GM18505 (cell line): ENCODE results near the gene DNAJB14.
"Not testable (repeated sequence)": the region's sequence is repeated elsewhere in the genome, so short reads cannot be mapped to it uniquely, and the experiment has no call there.

Experiments
- ATAC-seq: cut with Tn5 transposase; IDR thresholded peaks from one replicate; pipeline ENCODE4 v1.9.1; 2021; ENCODE audit not compliant: unreplicated experiment
- POLR2A ChIP-seq: IDR thresholded peaks from 4 replicates; pipeline ENCODE4 v1.6.1; 2011; ENCODE audit warnings: borderline replicate concordance; ENCODE audit not compliant: insufficient read depth, insufficient read length; ENCODE audit errors: extremely low read depth

DNAJB14 gene

DNA sequence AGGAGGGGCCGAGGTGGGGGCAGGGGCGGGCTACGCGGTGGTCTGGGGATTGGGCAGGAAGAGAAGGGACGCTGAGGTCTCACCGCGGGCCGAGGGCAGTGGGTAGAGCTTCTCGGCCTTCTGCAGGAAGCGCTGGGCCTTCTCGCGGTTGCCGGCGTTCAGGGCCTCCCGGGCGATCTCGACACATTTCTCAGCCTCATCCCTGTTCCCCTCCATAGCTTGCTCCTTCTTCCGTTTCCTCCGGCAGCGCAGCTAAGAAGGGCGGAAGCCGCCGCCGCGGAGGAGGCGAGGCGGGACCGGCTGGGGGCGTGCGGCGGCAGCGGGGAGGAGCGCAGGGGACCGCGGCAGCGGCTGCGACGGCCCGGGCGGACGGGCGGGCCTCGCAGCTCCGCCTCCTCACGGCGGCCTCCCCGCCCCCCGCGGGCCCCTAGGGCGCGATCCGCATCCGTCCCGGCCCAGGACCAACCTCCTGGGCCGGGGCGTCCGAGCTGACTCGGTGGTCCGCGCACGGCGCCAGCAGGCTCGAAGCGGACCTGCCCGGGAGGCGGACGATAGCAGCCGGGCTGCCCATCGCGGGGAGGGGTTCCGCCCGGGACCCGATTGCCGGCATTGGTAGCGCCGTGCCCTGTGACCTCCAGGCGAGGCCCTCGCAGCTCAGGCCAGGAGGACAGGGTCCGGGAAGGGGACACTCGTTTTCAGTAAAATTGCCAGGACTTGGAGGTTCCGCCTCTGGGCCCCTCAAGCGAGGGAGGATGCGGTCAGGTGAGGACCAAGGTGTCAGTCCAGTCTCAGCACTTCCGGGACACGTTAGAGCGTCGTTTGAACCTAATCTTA, at the start of gene DNAJB14:
Gene DNAJB14, minus strand, starts transcription at position 263 of the 834 bp plus-strand sequence. Its CDS starts 47 bp downstream, at position 216.
- TF ChIP-seq POLR2A: peak; percentile 79
- ATAC-seq: peak; percentile 44

DNA sequence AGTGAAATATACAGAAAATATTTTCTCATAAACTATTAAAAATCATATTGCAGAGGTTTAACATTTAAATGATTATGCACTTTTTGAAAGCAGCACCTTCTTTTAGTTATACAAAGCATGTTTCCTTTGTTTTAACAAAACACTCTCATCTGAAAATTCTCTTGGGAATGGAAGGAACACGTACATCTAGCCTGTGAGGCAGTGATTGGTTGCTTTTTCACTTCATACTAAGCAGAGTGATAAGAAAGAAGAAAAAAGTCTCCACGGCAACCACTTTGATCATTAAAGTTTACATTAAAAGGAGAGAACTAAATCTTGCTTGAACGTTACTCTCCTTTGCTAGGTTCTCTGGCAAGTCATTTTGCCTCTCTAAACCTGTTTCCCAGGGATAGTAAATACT, 45.3 kb upstream of the DNAJB14 start:
- TF ChIP-seq POLR2A: no peak
- no peak for ATAC-seq

DNA sequence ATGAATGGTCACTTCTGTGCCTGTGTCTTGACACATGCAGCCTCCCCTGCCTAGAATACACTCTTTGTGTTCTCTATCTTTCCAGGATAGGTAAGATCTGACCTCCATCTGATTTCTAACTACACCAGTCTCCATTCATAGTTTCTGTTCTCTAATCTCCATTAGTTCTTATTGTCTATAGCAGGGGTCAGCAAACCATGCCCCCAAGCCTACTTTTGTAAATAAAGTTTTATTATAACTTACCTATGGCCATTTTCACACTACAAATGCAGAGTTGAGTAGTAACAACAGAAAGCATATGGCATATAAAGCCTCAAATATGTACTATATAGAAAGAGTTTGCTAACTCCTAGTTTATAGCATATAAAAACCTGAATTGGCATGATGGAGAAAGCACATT, 41.3 kb upstream of the DNAJB14 start:
- no peak for ATAC-seq
- TF ChIP-seq POLR2A: no peak

DNA sequence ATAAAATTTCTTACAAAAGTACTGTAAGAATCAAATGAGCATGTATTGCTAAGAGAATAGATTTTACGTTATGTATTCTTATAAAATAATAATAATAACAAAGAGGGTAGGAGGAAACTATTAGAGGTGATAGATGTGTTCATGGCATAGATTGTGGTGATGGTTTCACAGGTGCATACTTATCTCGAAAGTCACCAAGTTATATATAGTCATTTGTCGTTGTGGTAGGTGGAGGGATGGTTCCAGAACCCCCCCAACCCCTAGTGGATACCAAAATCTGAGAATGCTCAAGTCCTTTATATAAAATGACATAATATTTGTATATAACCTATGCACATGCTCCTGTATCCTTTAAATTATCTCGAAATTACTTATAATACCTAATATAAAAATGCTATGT, 40.4 kb upstream of the DNAJB14 start:
- no peak for ATAC-seq

DNA sequence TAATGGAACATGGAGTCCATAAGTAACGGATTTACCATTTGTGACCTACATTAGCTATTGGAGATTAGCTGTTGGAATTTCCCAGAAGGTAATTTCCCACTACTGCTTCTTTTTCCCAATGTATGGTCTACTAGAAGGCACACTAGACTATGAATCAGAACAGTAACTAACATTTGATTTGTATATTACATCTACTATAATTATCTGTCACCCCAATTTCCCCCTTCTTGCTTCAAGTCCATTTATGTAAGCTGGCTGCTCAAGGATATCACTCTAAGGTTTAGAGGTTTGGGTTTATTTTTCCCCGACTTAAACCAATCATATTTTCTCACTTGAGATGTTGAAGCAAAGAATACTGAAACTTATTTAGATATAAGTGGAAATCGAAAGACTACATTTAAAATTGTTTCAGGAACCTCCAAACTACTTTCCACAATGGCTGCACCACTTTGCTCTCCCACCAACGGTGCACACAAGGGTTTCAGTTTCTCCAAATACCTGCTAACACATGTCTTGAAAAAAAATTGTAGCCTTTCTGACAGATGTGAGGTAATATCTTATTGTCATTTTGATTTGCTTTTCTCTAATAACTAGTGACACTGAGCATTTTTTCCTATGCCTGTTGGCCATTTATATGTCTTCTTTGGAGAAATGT, 37.0 kb upstream of the DNAJB14 start:
- no peak for ATAC-seq
- TF ChIP-seq POLR2A: no peak

More for the DNA sequence above, 40.4 kb upstream of the DNAJB14 start:
- TF ChIP-seq POLR2A: no peak

DNA sequence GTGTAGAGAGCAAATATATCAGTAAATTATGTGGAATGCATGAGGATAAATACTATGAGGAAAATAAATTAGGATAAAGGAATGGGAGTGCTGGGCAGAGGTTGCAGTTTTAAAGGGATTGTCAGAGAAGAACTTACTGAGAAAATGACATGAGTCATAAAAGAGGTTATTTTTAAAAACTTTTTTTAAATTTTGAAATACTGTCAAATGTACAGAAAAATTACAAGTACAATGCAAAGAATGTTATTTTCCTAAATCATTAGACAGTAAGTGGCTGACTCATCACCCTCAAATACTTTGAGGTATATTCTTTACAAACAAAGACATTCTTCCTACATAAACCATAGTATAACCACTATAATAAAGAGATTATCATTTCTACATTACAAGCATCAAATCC, 33.5 kb upstream of the DNAJB14 start:
- no peak for TF ChIP-seq POLR2A
- ATAC-seq: no peak

DNA sequence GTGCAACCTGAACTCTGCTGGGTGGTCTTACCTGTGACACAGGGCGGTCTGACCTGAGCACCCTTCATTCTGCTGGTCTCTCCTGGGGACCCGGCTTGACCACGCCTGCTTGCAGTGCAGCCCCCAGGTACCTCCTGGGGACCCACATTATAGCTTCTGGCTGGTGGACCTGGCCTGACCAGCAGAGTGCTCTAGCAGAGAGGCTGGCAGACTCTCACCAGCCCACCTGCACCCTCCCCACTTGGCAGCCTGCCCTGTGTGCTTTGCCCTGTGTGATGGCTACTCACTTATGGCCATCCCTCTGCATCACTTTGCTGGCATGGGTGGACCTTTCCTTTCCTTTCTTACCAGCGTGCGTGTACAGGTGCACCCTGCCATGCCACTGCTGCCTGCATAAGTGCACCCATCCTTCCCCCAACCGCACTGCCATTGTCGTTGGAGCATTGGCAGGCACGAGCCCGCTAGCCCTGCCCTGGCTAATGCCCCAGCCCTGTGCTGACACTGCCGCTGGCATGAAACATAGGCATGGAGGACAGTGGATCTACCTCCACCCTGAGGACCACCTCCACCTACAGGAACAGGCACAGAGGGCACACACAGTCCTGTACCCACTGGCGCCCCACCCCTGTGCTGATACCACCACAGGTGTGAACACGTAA, 25.2 kb upstream of the DNAJB14 start:
- TF ChIP-seq POLR2A: no peak
- no peak for ATAC-seq

DNA sequence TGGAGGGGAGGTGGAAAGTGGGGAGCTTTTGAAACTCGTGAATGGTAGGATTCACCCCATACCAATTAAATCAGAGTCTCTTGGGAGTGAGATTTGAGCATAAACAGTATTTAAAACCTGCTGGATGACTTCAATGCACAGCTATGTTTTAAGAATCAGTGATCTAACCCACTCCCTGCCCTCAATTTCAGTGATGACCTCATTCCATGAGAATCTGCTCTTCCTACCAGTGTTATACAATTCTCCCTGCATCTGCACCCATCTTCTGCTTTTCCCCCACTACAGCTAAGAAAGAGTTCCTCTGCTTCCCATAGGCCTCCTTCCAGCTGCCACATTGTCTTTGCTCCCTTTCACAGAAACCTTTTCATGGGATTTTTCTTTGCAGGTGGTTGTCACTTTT, 21.9 kb upstream of the DNAJB14 start:
- ATAC-seq: no peak
- TF ChIP-seq POLR2A: no peak

DNA sequence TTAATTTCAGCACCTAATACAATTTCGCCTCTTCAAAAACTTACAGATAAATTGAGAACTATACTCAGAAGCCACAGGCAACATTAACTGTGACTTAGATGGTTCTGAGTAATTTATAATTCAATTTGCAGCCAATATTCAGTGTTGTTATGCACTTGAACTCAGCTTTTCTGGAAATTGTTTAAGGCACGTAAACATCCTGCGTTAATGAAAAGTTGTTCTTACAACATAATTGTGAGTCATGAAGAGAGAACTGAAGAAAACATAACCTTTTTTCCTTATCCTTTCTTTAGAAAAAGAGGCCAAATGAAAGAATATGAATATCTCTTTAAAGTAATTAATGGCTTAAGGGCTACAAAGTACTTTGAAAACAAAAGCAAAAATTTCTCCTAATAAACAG, 20.3 kb upstream of the DNAJB14 start:
- TF ChIP-seq POLR2A: no peak
- no peak for ATAC-seq

DNA sequence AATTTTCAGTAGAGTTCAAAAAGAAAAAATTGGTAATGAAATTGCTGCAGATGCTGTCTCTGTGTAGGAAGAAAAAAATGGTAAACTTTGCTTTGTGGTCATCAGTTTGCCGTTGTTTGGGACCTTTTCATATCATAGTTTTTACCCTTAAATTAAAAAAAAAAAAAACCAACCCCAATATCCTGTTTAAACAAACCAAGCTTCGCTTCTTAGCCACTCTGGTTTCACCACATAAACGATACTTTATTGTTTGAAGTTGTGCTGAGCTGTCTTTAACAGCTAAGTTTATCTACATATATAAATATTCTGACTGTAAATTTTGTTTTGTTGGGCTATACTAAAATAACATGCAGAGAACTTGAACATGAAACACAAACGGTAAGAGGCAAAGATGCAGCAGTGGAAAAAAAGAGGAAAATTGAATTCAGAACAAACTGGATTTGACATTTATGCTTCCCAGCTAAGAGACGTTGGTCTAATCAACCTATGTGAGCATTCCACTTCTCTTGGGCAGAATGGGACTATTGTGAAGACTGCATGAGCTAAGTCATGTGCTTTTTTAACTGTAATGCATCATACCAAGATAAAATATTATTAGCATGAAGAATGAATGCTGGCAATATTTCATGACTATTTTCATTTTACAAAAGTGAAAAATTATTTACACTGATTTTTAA, 19.4 kb upstream of the DNAJB14 start:
- ATAC-seq: no peak
- TF ChIP-seq POLR2A: no peak

DNA sequence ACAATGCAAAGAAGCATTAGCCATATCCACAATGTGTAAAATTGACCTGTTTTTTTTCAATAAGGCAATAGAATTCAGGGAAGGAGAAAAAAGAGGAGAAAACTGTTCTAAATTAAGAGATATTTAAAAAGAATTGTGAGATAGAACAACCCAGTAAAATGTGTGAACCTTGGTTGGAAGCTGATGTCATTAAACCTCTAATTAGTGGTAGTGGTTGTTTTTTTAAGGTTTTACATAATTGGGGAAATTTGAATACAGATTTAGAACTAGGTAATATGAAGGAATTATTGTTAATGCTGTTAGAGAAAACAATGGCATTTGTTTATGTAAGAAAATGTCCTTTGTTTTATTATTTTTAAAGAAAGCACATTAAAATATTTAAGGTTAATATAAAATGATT, 18.8 kb upstream of the DNAJB14 start:
- no peak for ATAC-seq
- no peak for TF ChIP-seq POLR2A

DNA sequence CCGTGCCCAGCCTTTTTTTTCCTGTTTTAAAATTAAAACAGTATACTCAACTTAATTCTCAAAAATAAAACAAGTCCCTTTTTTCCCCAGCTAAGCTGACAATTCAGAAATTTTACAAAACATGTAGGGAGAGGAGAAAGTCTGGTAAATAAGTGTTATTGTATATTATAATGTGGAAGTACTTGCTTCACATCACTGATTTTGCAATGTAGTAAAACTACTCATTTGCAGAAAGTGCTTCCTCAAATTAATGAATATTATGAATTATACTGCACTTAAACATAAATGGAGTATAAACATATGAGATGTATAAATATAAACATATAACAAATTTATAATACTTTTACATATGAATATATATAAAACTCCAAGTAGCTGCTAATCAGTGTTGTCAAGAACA, 15.3 kb upstream of the DNAJB14 start:
- no peak for TF ChIP-seq POLR2A
- no peak for ATAC-seq

DNA sequence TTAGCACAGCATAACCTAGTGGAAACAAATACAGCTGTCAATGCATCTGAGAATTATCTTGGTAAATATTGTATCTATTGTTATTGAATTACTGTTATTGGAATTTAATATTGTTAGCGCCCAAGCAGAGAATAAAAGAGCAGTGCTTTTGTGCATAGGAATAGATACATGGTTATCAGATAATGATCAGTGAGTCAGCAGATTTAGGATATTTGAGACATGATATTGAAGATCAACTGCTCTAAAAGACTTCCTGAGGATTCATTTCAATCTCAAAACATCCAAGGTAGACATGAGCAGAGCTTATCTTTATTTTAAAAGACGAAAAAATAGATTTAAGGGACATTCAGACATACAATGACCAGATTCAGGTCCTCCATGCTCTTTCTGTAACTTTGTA, 14.2 kb upstream of the DNAJB14 start:
- no peak for ATAC-seq
- no peak for TF ChIP-seq POLR2A

DNA sequence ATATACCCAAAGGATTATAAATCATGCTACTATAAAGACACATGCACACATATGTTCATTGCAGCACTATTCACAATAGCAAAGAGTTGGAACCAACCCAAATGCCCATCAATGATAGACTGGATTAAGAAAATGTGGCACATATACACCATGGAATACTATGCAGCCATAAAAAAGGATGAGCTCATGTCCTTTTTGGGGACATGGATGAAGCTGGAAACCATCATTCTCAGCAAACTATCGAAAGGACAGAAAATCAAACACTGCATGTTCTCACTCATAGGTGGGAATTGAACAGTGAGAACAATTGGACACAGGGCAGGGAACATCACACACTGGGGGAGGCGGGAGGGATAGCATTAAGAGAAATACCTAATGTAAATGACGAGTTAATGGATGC, 11.8 kb upstream of the DNAJB14 start:
- not testable (repeated sequence) for ATAC-seq
